Gastroesophageal sphincter (tissue), 4 donors: ENCODE measurements around the gene ADGRF1. TPM values are rescaled to one million over a fixed set of nuclear protein-coding genes. Genes with fewer than 3 reads are reported as not detected.
"Not testable (repeated sequence)": the region's sequence is repeated elsewhere in the genome, so short reads cannot be mapped to it uniquely, and the experiment has no call there.

ENCODE experiments used
- ATAC-seq: fragments of 150-250 bp; one replicate; pipeline ENCODE4 v1.9.1; 2016; ENCODE audit warnings: mild to moderate bottlenecking, moderate library complexity
- H3K27ac ChIP-seq, 4 donors: fragments of 200-600 bp; sonication (generic) in 3 of 4; 1 replicate in 3 of 4; 2 replicates in 1 of 4; pipeline ENCODE4 v1.5.1; 2016 to 2019
- H3K27me3 ChIP-seq: fragments of 200-600 bp; sonication (generic); one replicate; pipeline ENCODE4 v1.5.1; 2019
- H3K36me3 ChIP-seq, 2 donors: fragments of 200-600 bp; sonication (generic); one replicate each; pipeline ENCODE4 v1.5.1; 2019; ENCODE audit warnings: control low read depth in 1 of 2
- H3K4me1 ChIP-seq, 3 donors: fragments of 200-600 bp; sonication (generic); 1 replicate in 2 of 3; 2 replicates in 1 of 3; pipeline ENCODE4 v1.5.1; 2016 to 2019; ENCODE audit warnings: control low read depth in 2 of 3
- H3K4me3 ChIP-seq, 2 donors: fragments of 200-600 bp; sonication (generic); one replicate each; pipeline ENCODE4 v1.5.1; 2019; ENCODE audit warnings: mild to moderate bottlenecking in 1 of 2, moderate library complexity in 1 of 2
- H3K9me3 ChIP-seq, 3 donors: fragments of 200-600 bp; sonication (generic); one replicate each; pipeline ENCODE4 v1.5.1; 2017 to 2019; ENCODE audit warnings: control low read depth in 2 of 3
- CTCF ChIP-seq, 4 experiments: fragments of 200-600 bp in 2 of 4; fragments of 450-650 bp in 2 of 4; sonication (generic) in 1 of 4; IDR thresholded peaks; one replicate each; pipeline ENCODE4 v1.5.1; 2017 to 2019; ENCODE audit warnings: antibody characterized with exemption in 4 of 4, mild to moderate bottlenecking in 2 of 4, moderate library complexity in 2 of 4
- EP300 ChIP-seq: sonication (generic); formaldehyde crosslinking; IDR thresholded peaks from one replicate; pipeline ENCODE4 v1.6.1; 2017; ENCODE audit warnings: antibody characterized with exemption, mild to moderate bottlenecking
- POLR2A ChIP-seq, 2 donors: fragments of 450-650 bp; IDR thresholded peaks; one replicate each; pipeline ENCODE4 v1.6.1; 2017; ENCODE audit warnings: antibody characterized with exemption in 2 of 2, mild to moderate bottlenecking in 2 of 2, moderate library complexity in 1 of 2
- POLR2AphosphoS5 ChIP-seq: sonication (generic); formaldehyde crosslinking; IDR thresholded peaks from one replicate; pipeline ENCODE4 v1.6.1; 2017; ENCODE audit warnings: antibody characterized with exemption
- WGBS, 2 donors: methylation state at CpG; one replicate each; pipeline ENCODE4 v1.1.5; 2018; ENCODE audit warnings: low coverage in 1 of 2; 5-methylcytosine and 5-hydroxymethylcytosine counted together
- total RNA-seq, 4 donors: library from RNA; depleted of rRNA; stranded (reverse); fragments of >200 nt; gene quantifications; one replicate each; pipeline ENCODE4 v1.1.0, GENCODE V29; 2016

Gene ADGRF1
- total RNA-seq, 4 donors from 2014 or later = 1.8 TPM; not detected in 3

DNA sequence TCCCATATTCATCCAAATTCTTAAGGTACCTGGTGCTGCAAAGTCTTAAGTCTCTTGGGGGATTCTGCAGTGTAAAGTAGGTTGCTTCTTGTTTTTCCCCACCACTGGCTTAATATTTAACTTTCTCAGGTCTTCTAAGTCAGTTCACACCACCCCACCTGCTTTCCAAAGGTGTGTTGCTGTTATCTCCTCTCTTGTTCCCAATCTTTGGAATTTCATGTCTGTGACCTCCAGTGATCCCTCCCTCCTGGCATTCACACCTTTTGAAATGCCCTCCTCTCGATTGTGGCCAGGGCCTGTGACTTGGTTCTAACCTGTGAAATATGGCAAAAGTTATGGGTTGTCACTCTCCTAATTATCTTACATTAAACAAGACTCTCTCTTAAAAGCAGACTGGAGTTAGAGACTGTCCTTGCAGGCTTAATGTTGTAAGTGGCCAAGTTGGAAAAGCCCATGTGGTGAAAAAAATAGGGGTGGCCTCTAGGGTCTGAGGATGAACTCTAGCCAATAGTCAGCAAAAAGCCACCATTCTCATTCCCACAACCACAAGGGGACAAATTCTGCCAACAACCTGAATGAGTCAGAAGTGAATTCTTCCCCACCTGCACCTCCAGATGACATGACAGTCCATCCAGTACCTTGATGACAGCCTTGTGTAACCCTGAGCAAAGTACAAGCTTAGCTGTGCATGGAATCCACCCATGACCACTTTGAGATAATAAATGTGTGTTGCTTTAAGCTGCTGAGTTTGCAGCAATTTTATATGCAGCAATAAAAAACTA is 45.1 kb downstream of the ADGRF1 start:
- Histone ChIP-seq H3K9me3 (no peaks in the 10 kb centered on the region), H3K36me3 (no peaks in the 10 kb centered on the region), H3K27ac (no peak overlapping the region), H3K27me3 (peaks cover 5% of the 10 kb centered on the region), H3K4me3 (no peak overlapping the region), H3K4me1 (no peaks in the 10 kb centered on the region)
- 50% methylated on average over 1 of the region's 1 CpG; no CpG with 5 or more reads in 1 of the 2 donors for WGBS, 2 donors
- ATAC-seq = no peak
- TF ChIP-seq POLR2AphosphoS5 (no peak), EP300 (no peak)

DNA sequence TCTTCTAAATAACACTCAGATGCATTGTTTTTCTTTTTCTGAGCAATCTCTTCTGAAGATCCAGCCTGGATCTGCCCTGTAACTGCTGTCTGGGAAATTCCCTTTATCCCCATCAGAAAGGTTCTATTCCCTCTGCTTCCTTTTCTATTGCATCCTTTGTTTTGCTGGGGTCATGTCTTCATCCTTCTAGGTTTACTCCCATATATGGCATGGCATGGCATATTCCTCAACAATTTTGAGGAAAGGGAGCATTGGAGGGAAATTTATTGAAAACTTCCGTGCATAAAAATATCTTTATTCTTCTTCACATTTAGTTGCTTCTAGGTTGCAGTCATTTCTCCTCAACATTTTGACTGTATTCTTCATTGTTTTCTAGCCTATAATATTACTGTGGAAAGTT is 47.2 kb downstream of the ADGRF1 start:
- no peaks in the 10 kb centered on the region for H3K9me3 ChIP-seq
- WGBS, 2 donors = 31 to 83% methylated on average over 1 of the region's 1 CpG
- ATAC-seq = no peak
- H3K27me3 ChIP-seq = peaks cover 5% of the 10 kb centered on the region
- H3K27ac ChIP-seq = no peak overlapping the region
- TF ChIP-seq CTCF (IDR thresholded peaks at IDR 0.05) = no peak
- no peak for TF ChIP-seq POLR2A (IDR thresholded peaks at IDR 0.05)
- no peak for TF ChIP-seq POLR2AphosphoS5
- no peak for TF ChIP-seq EP300
- H3K36me3 ChIP-seq = no peaks in the 10 kb centered on the region
- H3K4me1 ChIP-seq = peaks cover 0 to 3% (median 0%) of the 10 kb centered on the region in 3 donors
- H3K4me3 ChIP-seq = no peak overlapping the region

- 88 to 89% methylated on average over 2 to 3 of the region's 3 CpGs for WGBS, 2 donors
- Histone ChIP-seq H3K36me3 (no peaks in the 10 kb centered on the region), H3K27me3 (peaks cover 5% of the 10 kb centered on the region), H3K27ac (no peak overlapping the region), H3K4me1 (peaks cover 0 to 3% (median 0%) of the 10 kb centered on the region in 3 donors), H3K4me3 (no peak overlapping the region), H3K9me3 (no peaks in the 10 kb centered on the region)
- no peak for TF ChIP-seq EP300
- no peak for TF ChIP-seq POLR2A (IDR thresholded peaks at IDR 0.05)
- no peak for TF ChIP-seq CTCF (IDR thresholded peaks at IDR 0.05)
- TF ChIP-seq POLR2AphosphoS5 = no peak
- ATAC-seq = no peak
Observed at GRCh38 chr6:46993846-46994245, 48.3 kb downstream of the ADGRF1 start.

- H3K4me1 ChIP-seq, H3K27ac ChIP-seq, H3K27me3 ChIP-seq, H3K36me3 ChIP-seq, H3K4me3 ChIP-seq, ATAC-seq, H3K9me3 ChIP-seq: not testable (repeated sequence)
- WGBS, 2 donors = 92 to 100% methylated on average over 1 to 2 of the region's 2 CpGs
Observed at GRCh38 chr6:46992391-46992790, 49.7 kb downstream of the ADGRF1 start.

- peak; percentile 36 for ATAC-seq
- H3K36me3 ChIP-seq, H3K9me3 ChIP-seq, H3K27me3 ChIP-seq, H3K4me3 ChIP-seq, H3K4me1 ChIP-seq, H3K27ac ChIP-seq: not testable (repeated sequence)
- TF ChIP-seq POLR2AphosphoS5 = peak; percentile 15
- TF ChIP-seq CTCF (IDR thresholded peaks at IDR 0.05) = peak in 3 of 4 experiments; percentile 49 to 54 (median 53)
- 38 to 45% methylated on average over 6 of the region's 6 CpGs for WGBS, 2 donors
Observed at GRCh38 chr6:46990818-46991510, 51.2 kb downstream of the ADGRF1 start.
